HepG2 (cell line): Measurements from ENCODE around the gene TMEM235. TPM values are rescaled to one million over a fixed set of nuclear protein-coding genes. Genes with fewer than 3 reads are reported as not detected.

Source experiments
- AHR ChIP-seq: IDR thresholded peaks from 2 replicates; pipeline ENCODE4 v1.6.1; 2018; ENCODE audit warnings: missing genetic modification reagents, missing compliant biosample characterization
- ATF3 ChIP-seq: sonication (generic); formaldehyde crosslinking; IDR thresholded peaks from 2 replicates; pipeline ENCODE4 v1.4.0; 2020; ENCODE audit warnings: missing genetic modification reagents
- EHMT2 ChIP-seq: fragments of 200-600 bp; sonication (generic); IDR thresholded peaks from 2 replicates; pipeline ENCODE4 v1.7.0; 2017; ENCODE audit warnings: antibody characterized with exemption, low read depth, low read length, borderline replicate concordance
- FOXC1 ChIP-seq: sonication (generic); formaldehyde crosslinking; IDR thresholded peaks from 2 replicates; pipeline ENCODE4 v1.8.0; 2022; ENCODE audit warnings: mild to moderate bottlenecking, missing genetic modification reagents, borderline replicate concordance
- GABPB1 ChIP-seq: IDR thresholded peaks from 2 replicates; pipeline ENCODE4 v1.6.1; 2016; ENCODE audit warnings: mild to moderate bottlenecking, missing genetic modification reagents, moderate library complexity, missing compliant biosample characterization
- HES4 ChIP-seq: sonication (generic); formaldehyde crosslinking; IDR thresholded peaks from 2 replicates; pipeline ENCODE4 v1.9.0; 2021; ENCODE audit warnings: mild to moderate bottlenecking, missing genetic modification reagents, borderline replicate concordance
- HNRNPL ChIP-seq: fragments of 200-400 bp; formaldehyde crosslinking; IDR thresholded peaks from 2 replicates; pipeline ENCODE4 v1.6.1; 2017; ENCODE audit warnings: mild to moderate bottlenecking, low read depth, low read length
- KLF9 ChIP-seq: IDR thresholded peaks from 2 replicates; pipeline ENCODE4 v1.6.1; 2016; ENCODE audit warnings: low read depth
- MED13 ChIP-seq: sonication (generic); formaldehyde crosslinking; IDR thresholded peaks from 2 replicates; pipeline ENCODE4 v1.5.0; 2020; ENCODE audit warnings: missing genetic modification reagents
- PRPF4 ChIP-seq: fragments of 200-400 bp; formaldehyde crosslinking; IDR thresholded peaks from 2 replicates; pipeline ENCODE4 v1.6.1; 2016; ENCODE audit warnings: low read length, low read depth; ENCODE audit not compliant: poor library complexity, severe bottlenecking
- RBFOX2 ChIP-seq: fragments of 200-400 bp; formaldehyde crosslinking; IDR thresholded peaks from 2 replicates; pipeline ENCODE4 v1.6.1; 2017; ENCODE audit warnings: low read depth, mild to moderate bottlenecking, low read length
- SMC3 ChIP-seq: IDR thresholded peaks from 2 replicates; pipeline ENCODE4 v1.6.1; 2011; ENCODE audit warnings: low read length, improper control_type of control experiment
- SMYD3 ChIP-seq: sonication (generic); formaldehyde crosslinking; IDR thresholded peaks from 2 replicates; pipeline ENCODE4 v1.8.1; 2023; ENCODE audit warnings: mild to moderate bottlenecking, missing genetic modification reagents
- SOX6 ChIP-seq, 2 experiments: fragments of 450-650 bp in 1 of 2; sonication (generic) in 1 of 2; formaldehyde crosslinking in 1 of 2; IDR thresholded peaks; 2 replicates each; pipeline versions ENCODE4 v1.4.0 to v1.6.1; 2017 to 2020; ENCODE audit warnings: antibody characterized with exemption in 1 of 2, mild to moderate bottlenecking in 1 of 2, missing genetic modification reagents in 1 of 2
- ZFP62 ChIP-seq: sonication (generic); formaldehyde crosslinking; IDR thresholded peaks from 2 replicates; pipeline ENCODE4 v1.4.0; 2020; ENCODE audit warnings: missing genetic modification reagents
- ZFP90 ChIP-seq: sonication (generic); formaldehyde crosslinking; IDR thresholded peaks from 2 replicates; pipeline ENCODE4 v1.8.0; 2022; ENCODE audit warnings: missing genetic modification reagents, mild to moderate bottlenecking, inconsistent platforms, borderline replicate concordance
- ZNF142 ChIP-seq: sonication (generic); formaldehyde crosslinking; IDR thresholded peaks from 2 replicates; pipeline ENCODE4 v1.4.0; 2020; ENCODE audit warnings: missing genetic modification reagents
- ZNF180 ChIP-seq: sonication (generic); formaldehyde crosslinking; IDR thresholded peaks from 2 replicates; pipeline ENCODE4 v1.4.0; 2020; ENCODE audit warnings: low read depth, missing genetic modification reagents, borderline replicate concordance
- ZNF33B ChIP-seq: sonication (generic); formaldehyde crosslinking; IDR thresholded peaks from 2 replicates; pipeline ENCODE4 v1.5.1; 2020; ENCODE audit warnings: mild to moderate bottlenecking, missing genetic modification reagents
- ZNF354B ChIP-seq: sonication (generic); formaldehyde crosslinking; IDR thresholded peaks from 2 replicates; pipeline ENCODE4 v1.8.0; 2022; ENCODE audit warnings: mild to moderate bottlenecking, missing genetic modification reagents
- ZNF562 ChIP-seq: sonication (generic); formaldehyde crosslinking; IDR thresholded peaks from 2 replicates; pipeline ENCODE4 v1.8.0; 2022; ENCODE audit warnings: missing genetic modification reagents, borderline replicate concordance
- ZNF652 ChIP-seq: IDR thresholded peaks from 2 replicates; pipeline ENCODE4 v1.6.1; 2016; ENCODE audit warnings: low read depth, borderline replicate concordance
- ZSCAN22 ChIP-seq: sonication (generic); formaldehyde crosslinking; IDR thresholded peaks from 2 replicates; pipeline ENCODE4 v1.4.0; 2020; ENCODE audit warnings: mild to moderate bottlenecking, missing genetic modification reagents
- polyA plus RNA-seq, 8 experiments: library from polyadenylated mRNA; depleted of rRNA in 3 of 8; stranded (reverse) in 7 of 8; unstranded in 1 of 8; fragments of >200 nt; fragmentation: Illumina TruSeq in 4 of 8; extraction: Trizol in 4 of 8; gene quantifications; 2 replicates each; pipeline versions ENCODE4 v1.2.1 to v1.2.3, GENCODE V29; 2011 to 2016; ENCODE audit warnings: low read depth in 4 of 8, missing spikeins in 1 of 8, mixed read lengths in 1 of 8; ENCODE audit not compliant: insufficient read depth in 1 of 8
- total RNA-seq, 5 experiments: library from RNA; depleted of rRNA; stranded (reverse); fragments of >200 nt; fragmentation: Illumina TruSeq; extraction: Trizol; gene quantifications; 2 replicates each; pipeline ENCODE4 v1.2.3, GENCODE V29; 2016; ENCODE audit warnings: low read depth in 1 of 5
- TF ChIP-seq, protein P1 (sequence below): sonication (generic); formaldehyde crosslinking; IDR thresholded peaks from 2 replicates; pipeline ENCODE4 v1.5.0; 2020; ENCODE audit warnings: missing genetic modification reagents

Gene TMEM235
- total and polyA plus RNA-seq, 2 of the 13 experiments (the other 11 are each of a cell fraction or from before 2014, with no cell fraction given), result not detected

DNA sequence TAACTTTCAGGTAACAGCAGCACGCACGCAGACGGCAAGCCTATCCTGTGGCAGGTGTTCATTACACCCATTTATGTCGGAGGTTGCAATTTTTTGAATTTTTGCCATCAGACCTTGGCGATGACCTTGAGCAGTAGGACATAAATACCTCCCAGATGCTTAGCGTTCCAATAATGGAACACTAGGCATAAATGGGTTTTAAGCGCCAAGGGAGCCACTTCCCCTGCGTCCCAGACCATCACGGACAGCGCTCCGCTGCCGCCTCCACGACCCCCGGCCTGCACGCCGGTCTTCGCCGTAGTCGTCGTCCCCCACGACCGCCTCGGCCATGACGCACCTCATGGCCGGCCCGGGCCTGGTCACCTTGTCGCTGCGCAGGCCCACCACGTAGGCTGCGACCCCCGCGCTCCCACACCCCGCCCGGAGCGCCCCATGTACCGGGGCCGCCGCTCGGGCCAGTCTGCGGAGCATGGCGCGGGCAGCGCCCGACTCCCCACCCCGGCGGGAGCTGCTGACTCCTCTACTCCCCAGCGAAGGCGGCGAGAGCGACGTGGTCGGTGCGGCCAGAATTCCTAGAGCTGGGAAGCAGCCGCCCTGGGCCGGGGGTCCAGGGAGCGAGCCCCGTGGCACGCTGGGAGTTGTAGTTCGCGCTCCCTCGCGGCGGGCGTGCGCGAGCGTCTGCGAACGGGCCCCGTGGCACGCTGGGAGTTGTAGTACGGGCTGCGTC lies 22.7 kb downstream of the TMEM235 start (continued):
- no peak for TF ChIP-seq ZNF562 (CRISPR knock-in tag)
- 0 out of 2 replicates have a peak, but pooled peaks have one; percentile 47 for TF ChIP-seq ZNF354B (CRISPR knock-in tag)
- peak; percentile 61; the same call in 1 of the 2 replicates for TF ChIP-seq KLF9 (CRISPR knock-in tag)
- peak; percentile 85; the same call in 1 of the 2 replicates for TF ChIP-seq AHR (CRISPR knock-in tag)
- TF ChIP-seq PRPF4, result no peak
- no peak for TF ChIP-seq EHMT2
- TF ChIP-seq ZNF33B (CRISPR knock-in tag), result peak; percentile 88; the same call in 1 of the 2 replicates
- TF ChIP-seq, protein P1, sequence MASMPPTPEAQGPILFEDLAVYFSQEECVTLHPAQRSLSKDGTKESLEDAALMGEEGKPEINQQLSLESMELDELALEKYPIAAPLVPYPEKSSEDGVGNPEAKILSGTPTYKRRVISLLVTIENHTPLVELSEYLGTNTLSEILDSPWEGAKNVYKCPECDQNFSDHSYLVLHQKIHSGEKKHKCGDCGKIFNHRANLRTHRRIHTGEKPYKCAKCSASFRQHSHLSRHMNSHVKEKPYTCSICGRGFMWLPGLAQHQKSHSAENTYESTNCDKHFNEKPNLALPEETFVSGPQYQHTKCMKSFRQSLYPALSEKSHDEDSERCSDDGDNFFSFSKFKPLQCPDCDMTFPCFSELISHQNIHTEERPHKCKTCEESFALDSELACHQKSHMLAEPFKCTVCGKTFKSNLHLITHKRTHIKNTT (CRISPR knock-in tag), result no peak
- no peak for TF ChIP-seq ZSCAN22 (CRISPR knock-in tag)
- no peak; the same call in none of the 2 replicates for TF ChIP-seq ZFP90 (CRISPR knock-in tag)
- TF ChIP-seq SOX6 (IDR thresholded peaks at IDR 0.05), result no peak
- TF ChIP-seq SOX6 (CRISPR knock-in tag; IDR thresholded peaks at IDR 0.05), result 0 out of 2 replicates have a peak, but pooled peaks have one; percentile 54
- TF ChIP-seq SMYD3, result no peak; the same call in 1 of the 2 replicates
- TF ChIP-seq ZNF180 (CRISPR knock-in tag), result no peak
- TF ChIP-seq RBFOX2, result peak; percentile 95
- TF ChIP-seq HES4 (CRISPR knock-in tag), result peak; percentile 96; the same call in 1 of the 2 replicates
- 0 out of 2 replicates have a peak, but pooled peaks have one; percentile 40 for TF ChIP-seq ZFP62 (CRISPR knock-in tag)
- no peak for TF ChIP-seq MED13 (CRISPR knock-in tag)
- no peak for TF ChIP-seq HNRNPL
- TF ChIP-seq FOXC1 (CRISPR knock-in tag), result peak; percentile 97
- TF ChIP-seq SMC3, result no peak
- TF ChIP-seq ZNF142 (CRISPR knock-in tag), result peak; percentile 91
- peak; percentile 66 for TF ChIP-seq ATF3
- TF ChIP-seq ZNF652 (CRISPR knock-in tag), result no peak
- TF ChIP-seq GABPB1, result peak; percentile 93
